Measurements from ENCODE around the gene ZBED3. TPM values are rescaled to one million over a fixed set of nuclear protein-coding genes. Genes with fewer than 3 reads are reported as not detected.

ZBED3 gene
- total and polyA plus RNA-seq, 9 of the 15 experiments (the other 6 are each of a cell fraction or from before 2014, with no cell fraction given), result 0.01 to 0.03 (median 0.01) TPM; not detected in 5

DNA sequence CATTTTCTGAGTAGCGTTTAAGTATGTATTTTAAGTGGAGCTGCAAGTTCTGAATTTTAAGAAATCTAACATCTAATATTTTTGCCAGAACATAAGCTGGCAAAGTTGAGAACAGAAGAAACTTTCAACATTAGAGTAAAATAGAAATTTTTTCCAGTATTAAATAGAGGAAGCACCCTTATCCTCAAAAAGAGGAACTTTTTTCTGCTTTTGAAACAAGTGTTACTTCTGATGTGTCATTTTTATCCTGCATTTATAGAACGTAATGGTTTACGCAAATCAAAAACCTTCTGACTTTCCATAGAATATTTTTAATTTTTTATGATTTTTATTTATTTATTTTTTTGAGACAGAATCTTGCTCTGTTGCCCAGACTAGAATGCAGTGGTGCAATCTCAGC lies 21.8 kb downstream of the ZBED3 start:
- Histone ChIP-seq H3K36me3 (ENCODE audit: control insufficient read depth, insufficient read depth, low read length) (peaks cover 42% of the 10 kb centered on the region; the same call in 2 of the 3 replicates), H3K4me2 (ENCODE audit: insufficient read depth, low read length) (no peak overlapping the region), H3K9me3 (replicated peaks; ENCODE audit: control insufficient read depth, insufficient read depth, low read depth, low read length) (no peaks in the 10 kb centered on the region), H3K9ac (ENCODE audit: insufficient read depth in 1 of 2, low read depth in 2 of 2, low read length in 2 of 2) (no peak overlapping the region), H3K79me2 (ENCODE audit: control insufficient read depth, insufficient read depth, low read length) (peaks cover 2% of the 10 kb centered on the region; the same call in 1 of the 3 replicates), H3K27ac (ENCODE audit: extremely low read depth, low read depth, low read length) (no peak overlapping the region), H3K4me3 (no peak overlapping the region), H4K20me1 (replicated peaks; ENCODE audit: control insufficient read depth, insufficient read depth, low read length) (no peaks in the 10 kb centered on the region), H3K27me3 (ENCODE audit: control insufficient read depth in 2 of 2, insufficient read depth in 2 of 2, low read length in 2 of 2) (no peaks in the 10 kb centered on the region), H3K4me1 (replicated peaks in 1 of 2; ENCODE audit: control insufficient read depth in 2 of 2, insufficient read depth in 2 of 2, low read length in 2 of 2) (no peaks in the 10 kb centered on the region), H2AFZ (ENCODE audit: low read depth, low read length) (no peak overlapping the region), H3K9me1 (ENCODE audit: control insufficient read depth, insufficient read depth, low read length) (no peaks in the 10 kb centered on the region)
- in situ Hi-C loops (cut with MboI), result no loop called here
- POLR2A ChIA-PET, result no interaction called here
- 96% methylated on average over 3 of the region's 3 CpGs for WGBS (ENCODE audit: insufficient coverage, low coverage, missing lambda C conversion rate)
- no TSS peak for BruUV-seq (replicated peaks)
- no peak for FAIRE-seq
- no peak for DNase-seq (ENCODE audit: extremely low read depth in 1 of 4, low spot score in 3 of 4)
- CTCF ChIA-PET (ENCODE audit: low intra/inter-chr PET ratio), result no interaction called here
- intact Hi-C loops (cut with micrococcal nuclease), result no loop called here
- no peak for ATAC-seq
- TF ChIP-seq, protein P1, sequence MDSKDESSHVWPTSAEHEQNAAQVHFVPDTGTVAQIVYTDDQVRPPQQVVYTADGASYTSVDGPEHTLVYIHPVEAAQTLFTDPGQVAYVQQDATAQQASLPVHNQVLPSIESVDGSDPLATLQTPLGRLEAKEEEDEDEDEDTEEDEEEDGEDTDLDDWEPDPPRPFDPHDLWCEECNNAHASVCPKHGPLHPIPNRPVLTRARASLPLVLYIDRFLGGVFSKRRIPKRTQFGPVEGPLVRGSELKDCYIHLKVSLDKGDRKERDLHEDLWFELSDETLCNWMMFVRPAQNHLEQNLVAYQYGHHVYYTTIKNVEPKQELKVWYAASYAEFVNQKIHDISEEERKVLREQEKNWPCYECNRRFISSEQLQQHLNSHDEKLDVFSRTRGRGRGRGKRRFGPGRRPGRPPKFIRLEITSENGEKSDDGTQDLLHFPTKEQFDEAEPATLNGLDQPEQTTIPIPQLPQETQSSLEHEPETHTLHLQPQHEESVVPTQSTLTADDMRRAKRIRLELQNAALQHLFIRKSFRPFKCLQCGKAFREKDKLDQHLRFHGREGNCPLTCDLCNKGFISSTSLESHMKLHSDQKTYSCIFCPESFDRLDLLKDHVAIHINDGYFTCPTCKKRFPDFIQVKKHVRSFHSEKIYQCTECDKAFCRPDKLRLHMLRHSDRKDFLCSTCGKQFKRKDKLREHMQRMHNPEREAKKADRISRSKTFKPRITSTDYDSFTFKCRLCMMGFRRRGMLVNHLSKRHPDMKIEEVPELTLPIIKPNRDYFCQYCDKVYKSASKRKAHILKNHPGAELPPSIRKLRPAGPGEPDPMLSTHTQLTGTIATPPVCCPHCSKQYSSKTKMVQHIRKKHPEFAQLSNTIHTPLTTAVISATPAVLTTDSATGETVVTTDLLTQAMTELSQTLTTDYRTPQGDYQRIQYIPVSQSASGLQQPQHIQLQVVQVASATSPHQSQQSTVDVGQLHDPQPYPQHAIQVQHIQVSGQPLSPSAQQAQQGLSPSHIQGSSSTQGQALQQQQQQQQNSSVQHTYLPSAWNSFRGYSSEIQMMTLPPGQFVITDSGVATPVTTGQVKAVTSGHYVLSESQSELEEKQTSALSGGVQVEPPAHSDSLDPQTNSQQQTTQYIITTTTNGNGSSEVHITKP (IDR thresholded peaks at IDR 0.05; ENCODE audit: partially characterized antibody), result no peak
- TF ChIP-seq GTF2A2 (tag; IDR thresholded peaks at IDR 0.05) (no peak), DDX20 (tag; IDR thresholded peaks at IDR 0.05; ENCODE audit: low read depth) (no peak), ZNF717 (CRISPR knock-in tag; IDR thresholded peaks at IDR 0.05) (no peak), ETV1 (tag; conservative IDR thresholded peaks at IDR 0.05; ENCODE audit: low read depth) (no peak), DNMT1 (IDR thresholded peaks at IDR 0.05) (no peak), ZZZ3 (IDR thresholded peaks at IDR 0.05) (no peak), TCF7 (IDR thresholded peaks at IDR 0.05; ENCODE audit: borderline replicate concordance) (no peak), NFATC3 (IDR thresholded peaks at IDR 0.05) (no peak), SMAD3 (CRISPR knock-in tag; conservative IDR thresholded peaks at IDR 0.05) (no peak), SRF (CRISPR knock-in tag; IDR thresholded peaks at IDR 0.05) (no peak), SNRNP70 (optimal IDR thresholded peaks at IDR 0.05; ENCODE audit: low read depth, low read length) (no peak)
- TF ChIP-seq, protein P2, sequence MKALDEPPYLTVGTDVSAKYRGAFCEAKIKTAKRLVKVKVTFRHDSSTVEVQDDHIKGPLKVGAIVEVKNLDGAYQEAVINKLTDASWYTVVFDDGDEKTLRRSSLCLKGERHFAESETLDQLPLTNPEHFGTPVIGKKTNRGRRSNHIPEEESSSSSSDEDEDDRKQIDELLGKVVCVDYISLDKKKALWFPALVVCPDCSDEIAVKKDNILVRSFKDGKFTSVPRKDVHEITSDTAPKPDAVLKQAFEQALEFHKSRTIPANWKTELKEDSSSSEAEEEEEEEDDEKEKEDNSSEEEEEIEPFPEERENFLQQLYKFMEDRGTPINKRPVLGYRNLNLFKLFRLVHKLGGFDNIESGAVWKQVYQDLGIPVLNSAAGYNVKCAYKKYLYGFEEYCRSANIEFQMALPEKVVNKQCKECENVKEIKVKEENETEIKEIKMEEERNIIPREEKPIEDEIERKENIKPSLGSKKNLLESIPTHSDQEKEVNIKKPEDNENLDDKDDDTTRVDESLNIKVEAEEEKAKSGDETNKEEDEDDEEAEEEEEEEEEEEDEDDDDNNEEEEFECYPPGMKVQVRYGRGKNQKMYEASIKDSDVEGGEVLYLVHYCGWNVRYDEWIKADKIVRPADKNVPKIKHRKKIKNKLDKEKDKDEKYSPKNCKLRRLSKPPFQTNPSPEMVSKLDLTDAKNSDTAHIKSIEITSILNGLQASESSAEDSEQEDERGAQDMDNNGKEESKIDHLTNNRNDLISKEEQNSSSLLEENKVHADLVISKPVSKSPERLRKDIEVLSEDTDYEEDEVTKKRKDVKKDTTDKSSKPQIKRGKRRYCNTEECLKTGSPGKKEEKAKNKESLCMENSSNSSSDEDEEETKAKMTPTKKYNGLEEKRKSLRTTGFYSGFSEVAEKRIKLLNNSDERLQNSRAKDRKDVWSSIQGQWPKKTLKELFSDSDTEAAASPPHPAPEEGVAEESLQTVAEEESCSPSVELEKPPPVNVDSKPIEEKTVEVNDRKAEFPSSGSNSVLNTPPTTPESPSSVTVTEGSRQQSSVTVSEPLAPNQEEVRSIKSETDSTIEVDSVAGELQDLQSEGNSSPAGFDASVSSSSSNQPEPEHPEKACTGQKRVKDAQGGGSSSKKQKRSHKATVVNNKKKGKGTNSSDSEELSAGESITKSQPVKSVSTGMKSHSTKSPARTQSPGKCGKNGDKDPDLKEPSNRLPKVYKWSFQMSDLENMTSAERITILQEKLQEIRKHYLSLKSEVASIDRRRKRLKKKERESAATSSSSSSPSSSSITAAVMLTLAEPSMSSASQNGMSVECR (CRISPR knock-in tag; IDR thresholded peaks at IDR 0.05), result no peak
- TF ChIP-seq, protein P3, sequence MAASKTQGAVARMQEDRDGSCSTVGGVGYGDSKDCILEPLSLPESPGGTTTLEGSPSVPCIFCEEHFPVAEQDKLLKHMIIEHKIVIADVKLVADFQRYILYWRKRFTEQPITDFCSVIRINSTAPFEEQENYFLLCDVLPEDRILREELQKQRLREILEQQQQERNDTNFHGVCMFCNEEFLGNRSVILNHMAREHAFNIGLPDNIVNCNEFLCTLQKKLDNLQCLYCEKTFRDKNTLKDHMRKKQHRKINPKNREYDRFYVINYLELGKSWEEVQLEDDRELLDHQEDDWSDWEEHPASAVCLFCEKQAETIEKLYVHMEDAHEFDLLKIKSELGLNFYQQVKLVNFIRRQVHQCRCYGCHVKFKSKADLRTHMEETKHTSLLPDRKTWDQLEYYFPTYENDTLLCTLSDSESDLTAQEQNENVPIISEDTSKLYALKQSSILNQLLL (CRISPR knock-in tag; IDR thresholded peaks at IDR 0.05; ENCODE audit: borderline replicate concordance), result no peak

Measured in K562 (cell line).